Mammary epithelial cell (primary cell): ENCODE data around the gene DENND11.

Experiments used
- CTCF ChIP-seq, 2 donors: IDR thresholded peaks in 1 of 2; conservative IDR thresholded peaks in 1 of 2; 2 replicates each; pipeline ENCODE4 v1.5.1; 2011 to 2012; ENCODE audit warnings: inconsistent platforms in 2 of 2, low read length in 2 of 2, mild to moderate bottlenecking in 2 of 2, control low read depth in 1 of 2, low read depth in 1 of 2; ENCODE audit not compliant: insufficient read depth in 1 of 2; ENCODE audit errors: extremely low read depth in 1 of 2
- EZH2 ChIP-seq: IDR thresholded peaks from 2 replicates; pipeline ENCODE4 v1.6.1; 2012; ENCODE audit warnings: low read length, inconsistent platforms, borderline replicate concordance

GRCh38 chr7:141714571-141714970 lies 12.6 kb upstream of the DENND11 start:
- TF ChIP-seq EZH2 = no peak
- no peak for TF ChIP-seq CTCF (conservative IDR thresholded peaks at IDR 0.05 in 1 of 2, IDR thresholded peaks at IDR 0.05 in 1 of 2; ENCODE audit: extremely low read depth in 1 of 2, insufficient read depth in 1 of 2, low read depth in 1 of 2, low read length in 2 of 2)
